ENCODE results near the gene IFITM5.

DNA sequence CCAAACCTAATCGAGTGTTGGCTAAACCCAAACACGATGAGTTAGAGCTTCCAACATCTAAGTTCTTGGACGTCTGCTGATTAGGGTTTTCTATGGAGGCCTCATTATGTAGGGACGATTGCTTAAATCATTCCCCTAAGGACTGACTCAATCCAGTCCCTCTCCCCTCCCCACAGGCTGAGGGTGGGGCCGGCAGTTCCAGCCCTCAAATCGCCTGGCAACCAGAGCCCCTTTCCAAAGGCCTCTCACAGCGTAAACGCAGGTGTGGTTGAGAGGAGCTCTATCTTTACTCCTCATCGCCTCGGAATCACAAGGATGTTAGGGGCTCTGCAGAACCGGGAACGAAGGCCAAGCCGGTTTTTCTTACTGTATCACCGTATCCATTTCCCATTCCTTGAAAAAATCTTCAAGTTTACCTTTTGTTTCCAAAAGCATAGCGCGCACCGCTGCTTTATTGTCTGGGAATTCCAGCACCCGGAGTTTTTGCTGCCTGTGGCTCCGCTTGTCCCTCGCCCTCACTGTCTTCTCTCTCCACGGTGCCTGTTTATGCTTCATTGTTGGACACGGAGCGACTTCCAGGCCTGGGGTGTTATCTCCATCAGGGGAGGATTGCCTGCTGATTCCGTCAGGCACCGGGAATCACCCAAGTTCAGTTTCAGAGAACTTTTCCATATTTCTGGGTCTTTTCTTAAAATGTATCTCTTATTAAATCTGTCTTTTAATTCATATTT, 35.1 kb upstream of the IFITM5 start:
- no peak for TF ChIP-seq GATA2 (IDR thresholded peaks at IDR 0.05; ENCODE audit: low read depth, low read length)
- TF ChIP-seq GATA3 (IDR thresholded peaks at IDR 0.05; ENCODE audit: low read depth, low read length): no peak
